Sigmoid colon (tissue), 7 donors: Measurements from ENCODE around the gene EZR. TPM values are rescaled to one million over a fixed set of nuclear protein-coding genes. Genes with fewer than 3 reads are reported as not detected.

Experiments
- DNase-seq: peaks from one replicate; pipeline ENCODE4 v3.0.0-alpha.2; 2019
- H3K27ac ChIP-seq, 4 donors: fragments of 200-600 bp; sonication (generic); one replicate each; pipeline ENCODE4 v1.5.1; 2016 to 2019; ENCODE audit warnings: mild to moderate bottlenecking in 1 of 4
- H3K27me3 ChIP-seq, 3 donors: fragments of 200-600 bp; sonication (generic); one replicate each; pipeline ENCODE4 v1.5.1; 2019; ENCODE audit warnings: mild to moderate bottlenecking in 1 of 3
- H3K36me3 ChIP-seq, 4 donors: fragments of 200-600 bp; sonication (generic); one replicate each; pipeline ENCODE4 v1.5.1; 2016 to 2019
- H3K4me1 ChIP-seq, 4 donors: fragments of 200-600 bp; sonication (generic); one replicate each; pipeline ENCODE4 v1.5.1; 2017 to 2019
- H3K4me3 ChIP-seq, 4 donors: fragments of 200-600 bp; sonication (generic); one replicate each; pipeline ENCODE4 v1.5.1; 2017 to 2019; ENCODE audit warnings: mild to moderate bottlenecking in 2 of 4, moderate library complexity in 1 of 4
- H3K9me3 ChIP-seq, 4 donors: fragments of 200-600 bp in 3 of 4; sonication (generic) in 3 of 4; one replicate each; pipeline versions ENCODE4 v1.5.1 to v1.6.1; 2013 to 2019
- EP300 ChIP-seq, 4 donors: sonication (generic); formaldehyde crosslinking; IDR thresholded peaks; one replicate each; pipeline ENCODE4 v1.6.1; 2017; ENCODE audit warnings: antibody characterized with exemption in 4 of 4
- POLR2A ChIP-seq, 2 donors: fragments of 450-650 bp; IDR thresholded peaks; one replicate each; pipeline ENCODE4 v1.6.1; 2016; ENCODE audit warnings: antibody characterized with exemption in 2 of 2, mild to moderate bottlenecking in 2 of 2, moderate library complexity in 2 of 2
- POLR2AphosphoS5 ChIP-seq, 4 donors: sonication (generic); formaldehyde crosslinking; IDR thresholded peaks; one replicate each; pipeline ENCODE4 v1.6.1; 2017; ENCODE audit warnings: antibody characterized with exemption in 4 of 4
- WGBS, 2 donors: extraction: QIAGEN DNeasy Blood & Tissue Kit; methylation state at CpG; one replicate each; pipeline ENCODE4 v1.1.7; 2013; 5-methylcytosine and 5-hydroxymethylcytosine counted together
- intact Hi-C: fragments of 100-400 bp; cut with DNase I; formaldehyde crosslinking; loops from one replicate; pipeline ENCODE4 v1.15.1; 2023
- polyA plus RNA-seq, 3 donors: library from polyadenylated mRNA; stranded (reverse); fragments of 200-250 nt; gene quantifications; one replicate each; pipeline ENCODE4 v1.2.3, GENCODE V29; 2013
- total RNA-seq, 4 donors: library from RNA; depleted of rRNA; stranded (reverse); fragments of >200 nt; gene quantifications; one replicate each; pipeline ENCODE4 v1.1.0, GENCODE V29; 2016
- TF ChIP-seq, protein P1 (sequence below), 4 experiments: fragments of 450-650 bp in 3 of 4; fragments of 200-600 bp in 1 of 4; IDR thresholded peaks; one replicate each; pipeline ENCODE4 v1.5.1; 2016 to 2019; ENCODE audit warnings: antibody characterized with exemption in 4 of 4, mild to moderate bottlenecking in 3 of 4, moderate library complexity in 2 of 4
- donor health status: healthy with polysubstance abuse.
- donor health status: Bipolar disorder and iron deficiency.
- donor health status: healthy.

Gene EZR
- total and polyA plus RNA-seq, 7 donors = 33.5 to 333 (median 46.0) TPM

GRCh38 chr6:158817728-158818580, 1.2 kb downstream of the EZR start:
- intact Hi-C loops = loop anchor here (1.0 to 5.0 kb wide), 4 partner anchors 51 to 183 kb away; partner anchors contain the start of gene RSPH3
- Histone ChIP-seq H3K27ac (peak overlapping the region; percentile 95 to 99 (median 96)), H3K9me3 (no peaks in the 10 kb centered on the region), H3K27me3 (no peaks in the 10 kb centered on the region), H3K36me3 (no peaks in the 10 kb centered on the region), H3K4me1 (peaks cover 0 to 34% (median 29%) of the 10 kb centered on the region in 4 donors), H3K4me3 (peak overlapping the region; percentile 74 to 97 (median 81))
- 1% methylated on average over 61 of the region's 61 CpGs for WGBS, 2 donors
- peak; percentile 89 for DNase-seq
- TF ChIP-seq POLR2A (IDR thresholded peaks at IDR 0.05) (peak; percentile 55 to 83), POLR2AphosphoS5 (IDR thresholded peaks at IDR 0.05) (peak; percentile 84 to 95 (median 92))
- TF ChIP-seq, protein P1, sequence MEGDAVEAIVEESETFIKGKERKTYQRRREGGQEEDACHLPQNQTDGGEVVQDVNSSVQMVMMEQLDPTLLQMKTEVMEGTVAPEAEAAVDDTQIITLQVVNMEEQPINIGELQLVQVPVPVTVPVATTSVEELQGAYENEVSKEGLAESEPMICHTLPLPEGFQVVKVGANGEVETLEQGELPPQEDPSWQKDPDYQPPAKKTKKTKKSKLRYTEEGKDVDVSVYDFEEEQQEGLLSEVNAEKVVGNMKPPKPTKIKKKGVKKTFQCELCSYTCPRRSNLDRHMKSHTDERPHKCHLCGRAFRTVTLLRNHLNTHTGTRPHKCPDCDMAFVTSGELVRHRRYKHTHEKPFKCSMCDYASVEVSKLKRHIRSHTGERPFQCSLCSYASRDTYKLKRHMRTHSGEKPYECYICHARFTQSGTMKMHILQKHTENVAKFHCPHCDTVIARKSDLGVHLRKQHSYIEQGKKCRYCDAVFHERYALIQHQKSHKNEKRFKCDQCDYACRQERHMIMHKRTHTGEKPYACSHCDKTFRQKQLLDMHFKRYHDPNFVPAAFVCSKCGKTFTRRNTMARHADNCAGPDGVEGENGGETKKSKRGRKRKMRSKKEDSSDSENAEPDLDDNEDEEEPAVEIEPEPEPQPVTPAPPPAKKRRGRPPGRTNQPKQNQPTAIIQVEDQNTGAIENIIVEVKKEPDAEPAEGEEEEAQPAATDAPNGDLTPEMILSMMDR (IDR thresholded peaks at IDR 0.05) = no peak

GRCh38 chr6:158816803-158817727, 2.1 kb downstream of the EZR start:
- TF ChIP-seq, protein P1 (IDR thresholded peaks at IDR 0.05) = peak in 1 of 4 experiments; percentile 6
- TF ChIP-seq POLR2AphosphoS5 (IDR thresholded peaks at IDR 0.05) (peak in 1 of 4 donors; percentile 10), POLR2A (IDR thresholded peaks at IDR 0.05) (no peak)
- Histone ChIP-seq H3K36me3 (no peaks in the 10 kb centered on the region), H3K27ac (peak overlapping the region; percentile 95 to 99 (median 96)), H3K4me1 (peaks cover 0 to 42% (median 34%) of the 10 kb centered on the region in 4 donors), H3K27me3 (no peaks in the 10 kb centered on the region), H3K4me3 (peak overlapping the region; percentile 74 to 97 (median 81)), H3K9me3 (no peaks in the 10 kb centered on the region)
- 12 to 35% methylated on average over 20 of the region's 20 CpGs for WGBS, 2 donors
- intact Hi-C loops = loop anchor here (5.0 kb wide), 1 partner anchor 155 kb away; no protein-coding TSS in a partner anchor
- DNase-seq = peak; percentile 70

DNA sequence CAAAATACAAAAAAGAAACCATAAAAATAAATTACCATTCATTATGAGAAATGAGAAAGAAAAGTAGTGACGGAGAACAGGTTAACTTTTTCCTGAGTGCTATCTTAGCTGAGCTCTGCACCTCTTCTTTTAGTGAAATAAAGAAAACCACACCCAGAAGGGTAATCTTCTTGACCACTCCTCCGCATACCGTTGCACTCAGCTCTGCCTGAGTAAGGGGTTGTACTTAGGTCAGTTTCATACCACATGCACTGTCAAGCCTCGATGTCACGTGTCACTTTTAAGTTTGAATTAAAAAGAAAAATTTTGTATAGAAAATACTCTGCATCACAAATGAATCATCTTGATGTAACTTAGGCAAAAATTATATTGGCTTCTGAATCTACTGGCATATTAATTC, 2.8 kb downstream of the EZR start:
- Histone ChIP-seq H3K4me3 (peak overlapping the region in 3 of 4 donors; percentile 74 to 97 (median 88)), H3K27me3 (no peaks in the 10 kb centered on the region), H3K27ac (peak overlapping the region in 3 of 4 donors; percentile 95 to 99 (median 96)), H3K4me1 (peaks cover 0 to 44% (median 34%) of the 10 kb centered on the region in 4 donors), H3K36me3 (no peaks in the 10 kb centered on the region), H3K9me3 (no peaks in the 10 kb centered on the region)
- intact Hi-C loops = loop anchor here (5.0 kb wide), 1 partner anchor 156 kb away; no protein-coding TSS in a partner anchor
- WGBS, 2 donors = 14 to 42% methylated on average over 5 of the region's 5 CpGs
- no peak for DNase-seq
- TF ChIP-seq POLR2AphosphoS5 (IDR thresholded peaks at IDR 0.05) (no peak), EP300 (IDR thresholded peaks at IDR 0.05) (no peak), POLR2A (IDR thresholded peaks at IDR 0.05) (no peak)
- TF ChIP-seq, protein P1 (IDR thresholded peaks at IDR 0.05) = no peak

GRCh38 chr6:158815907-158816306, 3.3 kb downstream of the EZR start:
- 23 to 45% methylated on average over 2 of the region's 2 CpGs for WGBS, 2 donors
- Histone ChIP-seq H3K4me1 (peaks cover 0 to 44% (median 35%) of the 10 kb centered on the region in 4 donors), H3K27ac (peak overlapping the region in 1 of 4 donors; percentile 31)

More at GRCh38 chr6:158815907-158816306, 3.3 kb downstream of the EZR start:
- Histone ChIP-seq H3K4me3 (peak overlapping the region in 3 of 4 donors; percentile 2 to 97 (median 88)), H3K27me3 (no peaks in the 10 kb centered on the region), H3K36me3 (no peaks in the 10 kb centered on the region), H3K9me3 (no peaks in the 10 kb centered on the region)
- intact Hi-C loops = loop anchor here (5.0 kb wide), 1 partner anchor 156 kb away; no protein-coding TSS in a partner anchor
- TF ChIP-seq POLR2AphosphoS5 (IDR thresholded peaks at IDR 0.05) (no peak), POLR2A (IDR thresholded peaks at IDR 0.05) (no peak), EP300 (IDR thresholded peaks at IDR 0.05) (no peak)
- TF ChIP-seq, protein P1 (IDR thresholded peaks at IDR 0.05) = no peak
- DNase-seq = no peak
